NCI-H524 (cell line): ENCODE data around the gene GRID1.
"Not testable (repeated sequence)": the region's sequence is repeated elsewhere in the genome, so short reads cannot be mapped to it uniquely, and the experiment has no call there.

Source experiments
- DNase-seq, 2 experiments: peaks; one replicate each; lab custom pipeline; 2025; lab: John Stamatoyannopoulos, UW

Gene GRID1

DNA sequence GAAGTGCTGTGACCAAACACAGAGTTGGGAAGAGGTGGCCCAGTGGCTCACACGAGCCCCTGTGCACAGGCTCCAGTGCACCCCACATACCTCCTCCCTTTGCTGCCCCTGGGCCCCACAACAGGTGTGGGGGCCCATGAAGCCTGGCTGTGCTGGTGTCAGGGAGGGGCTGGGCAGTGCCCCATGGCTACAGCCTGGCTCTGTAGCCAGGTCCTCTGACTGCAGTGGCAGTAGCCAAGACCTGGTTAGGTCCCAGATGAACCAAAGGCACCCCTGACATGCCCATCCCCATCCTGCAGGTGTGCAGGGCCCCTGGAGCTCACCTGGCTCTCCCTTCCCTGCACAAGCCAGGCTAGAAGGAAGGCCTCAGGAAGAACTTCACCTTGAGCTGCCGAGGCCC is 176.3 kb downstream of the GRID1 start:
- DNase-seq, result no peak

DNA sequence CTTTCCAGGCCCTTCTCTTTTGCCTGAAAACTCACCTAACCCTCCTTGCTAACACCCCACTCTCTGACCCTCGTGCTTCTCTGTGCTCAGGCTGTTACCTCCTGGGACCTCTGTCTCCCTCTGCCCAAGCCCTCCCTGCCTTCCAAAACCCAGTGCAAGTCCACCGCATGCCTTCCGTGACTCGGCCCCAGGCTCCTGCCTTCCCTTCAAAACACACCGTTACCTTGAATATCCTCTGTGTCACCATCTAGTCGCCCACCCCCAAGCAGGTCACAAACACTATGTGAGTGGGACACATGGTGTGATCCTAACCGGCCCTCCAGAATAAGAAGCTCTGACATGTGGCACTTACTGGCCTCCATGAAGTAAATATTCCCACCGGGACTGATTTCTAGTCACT is 176.7 kb downstream of the GRID1 start:
- DNase-seq, result no peak

DNA sequence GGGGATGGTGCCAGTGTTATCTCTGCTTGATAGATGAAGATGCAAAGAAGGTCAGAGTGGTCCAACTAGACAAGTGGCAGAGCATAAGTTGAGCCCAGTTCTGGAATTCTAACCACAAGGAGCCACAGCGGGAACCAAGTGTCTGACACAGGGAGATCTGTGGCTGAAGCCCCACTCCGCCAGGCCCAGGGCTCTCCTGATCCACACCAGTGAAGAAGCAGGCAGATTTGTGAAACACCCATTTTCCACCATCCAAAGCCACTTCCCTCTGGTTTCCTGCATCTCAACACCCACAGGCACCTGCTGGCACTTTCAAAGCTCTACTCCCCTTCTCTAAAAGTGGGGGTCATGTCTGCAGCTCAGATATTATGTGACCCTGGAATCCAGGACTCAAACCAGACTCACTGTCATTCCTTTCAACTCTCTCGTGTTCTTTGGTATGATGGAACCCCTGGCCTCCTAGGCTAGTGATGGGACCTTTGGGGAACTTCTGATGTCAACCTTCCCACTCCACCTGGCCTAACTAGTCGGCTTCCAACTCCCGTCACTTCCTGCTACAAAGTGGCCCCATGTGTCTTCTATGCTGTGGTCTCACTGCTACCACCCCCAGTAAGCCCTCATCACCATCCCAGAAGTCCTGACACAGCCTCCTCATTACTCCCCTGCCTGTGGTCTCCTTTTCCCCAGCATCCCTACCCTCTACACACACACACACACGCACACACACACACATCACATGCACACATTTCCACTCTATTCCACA is 177.6 kb downstream of the GRID1 start:
- no peak for DNase-seq

DNA sequence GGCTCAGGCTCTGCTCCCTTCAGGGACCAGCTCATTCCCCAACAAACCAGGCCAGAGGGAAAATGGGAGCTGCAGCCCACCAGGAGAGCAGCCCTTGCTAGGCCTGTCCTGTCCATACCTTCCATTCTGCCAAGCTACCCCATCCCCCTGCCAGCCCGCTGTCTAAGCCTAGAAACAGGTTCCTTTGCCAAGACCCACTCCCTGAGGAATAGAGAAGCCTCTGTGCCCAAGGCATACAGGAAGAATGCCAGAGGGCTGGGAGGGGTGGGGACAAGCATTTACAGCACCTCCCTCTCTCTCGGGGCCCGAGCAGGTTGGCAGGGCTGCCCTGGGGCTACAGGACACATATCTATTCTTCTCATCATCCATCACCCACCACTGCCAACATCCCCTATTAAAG is 178.3 kb downstream of the GRID1 start:
- no peak for DNase-seq

DNA sequence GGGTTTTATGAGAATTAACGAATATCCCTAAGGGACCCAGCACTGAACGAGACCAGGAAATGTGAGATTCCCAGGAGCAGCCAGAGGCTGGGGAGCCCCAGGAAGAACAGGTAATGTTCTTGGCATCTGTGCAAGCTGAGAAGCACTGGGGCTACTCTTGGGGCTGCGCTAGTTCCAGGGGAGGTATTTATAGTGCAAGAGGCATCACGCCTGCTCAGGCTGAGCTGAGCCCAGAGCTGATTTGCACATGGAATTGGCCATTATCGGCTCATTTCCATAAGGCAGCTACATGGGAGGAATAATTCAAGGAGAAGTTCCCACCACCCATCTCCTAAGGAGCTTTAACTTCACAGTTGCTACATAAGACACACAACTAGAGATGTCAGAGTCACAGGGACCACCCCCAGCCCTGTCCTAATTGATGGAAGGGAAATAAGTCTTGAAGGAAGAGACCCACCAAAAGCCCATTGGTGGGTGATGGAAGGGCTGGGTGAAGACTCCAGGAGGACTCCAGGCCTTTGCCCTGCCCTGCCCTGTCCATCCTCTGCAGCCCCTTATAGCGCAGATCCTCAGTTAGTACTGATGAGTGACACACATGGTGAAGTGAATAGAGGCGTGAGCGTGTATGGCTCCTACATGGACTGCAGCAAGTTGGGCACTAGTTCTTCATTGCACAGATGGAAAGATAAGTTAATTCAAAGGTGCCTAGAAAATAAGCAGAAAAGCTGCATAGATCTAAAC is 178.9 kb downstream of the GRID1 start:
- DNase-seq, result no peak

DNA sequence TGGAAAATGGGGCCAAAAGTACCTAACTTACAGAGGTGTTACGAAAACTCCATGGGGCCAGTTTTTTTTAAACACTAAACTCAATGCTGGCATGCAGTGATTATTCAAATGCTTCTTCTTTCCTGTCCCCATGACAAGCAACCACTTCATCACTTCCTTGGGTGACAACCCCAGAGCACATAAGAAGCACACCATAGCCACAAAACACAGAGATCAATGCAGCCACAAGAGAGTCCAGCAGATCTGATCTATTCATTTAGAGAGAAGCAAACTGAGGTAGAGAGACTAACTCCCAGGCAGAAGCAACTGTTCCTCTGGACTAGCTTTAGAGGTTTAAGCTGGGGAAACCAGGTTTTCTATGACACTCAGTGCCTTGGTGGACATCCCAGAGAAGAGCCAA is 180.0 kb downstream of the GRID1 start:
- no peak for DNase-seq

DNA sequence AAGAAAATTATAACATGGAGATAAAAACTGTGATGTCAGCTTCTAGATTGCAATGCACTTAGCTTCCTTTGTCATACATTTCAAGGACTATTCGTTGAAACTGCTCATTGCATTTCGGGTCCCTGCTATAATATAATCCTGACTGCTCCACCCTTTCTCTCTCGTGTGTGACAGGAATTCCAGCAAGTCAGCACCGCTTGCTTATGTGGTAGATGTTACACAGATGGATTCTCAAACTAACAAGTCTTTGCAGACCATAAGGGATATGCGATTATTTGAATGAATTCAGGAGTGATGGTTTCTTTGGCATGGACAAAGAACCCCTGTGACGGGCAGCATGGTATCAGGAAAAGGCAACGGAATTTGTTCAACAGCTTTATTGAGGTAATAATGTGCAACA is 184.0 kb downstream of the GRID1 start:
- DNase-seq, result no peak

DNA sequence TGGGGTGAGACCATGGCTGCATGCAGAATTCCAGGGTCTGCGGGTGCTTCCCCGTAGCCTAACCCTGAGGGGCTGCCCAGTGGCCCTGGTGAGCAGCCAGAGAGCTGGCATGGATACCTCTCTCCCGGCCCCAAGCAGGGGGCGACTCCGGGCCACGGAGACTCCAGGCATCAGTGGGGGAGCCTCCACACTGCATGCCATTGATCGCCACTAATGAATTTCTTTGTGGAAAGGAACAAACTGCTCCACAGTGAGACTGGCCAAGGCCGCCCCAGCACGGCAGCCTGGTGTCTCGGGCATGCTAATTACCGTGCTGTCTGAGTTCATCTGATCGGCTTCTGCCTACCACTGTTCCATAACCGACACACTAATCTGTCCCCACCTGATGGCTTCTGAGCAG is 184.4 kb downstream of the GRID1 start:
- DNase-seq, result no peak

DNA sequence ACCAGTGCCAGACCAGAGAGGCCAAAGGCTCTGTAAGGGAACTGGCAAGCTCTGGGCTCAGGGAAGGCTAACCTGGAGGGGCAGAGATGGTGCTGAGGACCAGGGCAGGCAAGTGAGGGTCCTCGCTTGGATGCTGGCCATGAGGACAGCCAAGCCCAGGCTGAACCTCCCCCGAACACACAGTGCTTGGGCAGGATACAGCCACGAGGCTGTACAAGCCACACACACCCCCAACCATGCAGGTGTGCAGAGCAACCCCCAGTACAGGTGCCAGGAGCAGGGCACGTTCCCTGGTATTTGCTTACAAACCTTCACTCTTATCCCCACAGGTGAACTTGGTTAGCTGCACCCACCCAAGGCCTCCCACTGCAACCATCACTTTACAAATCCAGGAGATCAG is 185.7 kb downstream of the GRID1 start:
- no peak for DNase-seq

DNA sequence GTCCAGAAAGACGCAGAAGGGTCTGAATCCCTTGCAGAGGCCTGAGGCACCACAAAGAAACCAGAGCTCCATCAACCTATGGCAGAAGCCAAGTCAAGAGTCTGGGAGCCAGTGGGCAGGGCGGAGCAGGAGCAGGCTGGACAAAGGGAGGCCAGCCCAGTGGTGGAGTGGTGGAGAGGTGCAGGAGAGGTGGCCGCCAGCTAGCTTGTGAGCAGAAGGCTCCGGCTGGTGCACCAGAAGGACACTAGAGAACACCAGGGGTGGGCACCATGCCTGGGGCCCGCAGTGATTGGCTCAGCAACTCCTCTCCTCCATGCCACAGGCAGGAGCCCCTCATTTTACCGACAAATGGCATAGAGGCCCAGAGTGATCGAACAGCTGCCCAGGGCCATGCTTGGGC is 186.6 kb downstream of the GRID1 start:
- no peak for DNase-seq

DNA sequence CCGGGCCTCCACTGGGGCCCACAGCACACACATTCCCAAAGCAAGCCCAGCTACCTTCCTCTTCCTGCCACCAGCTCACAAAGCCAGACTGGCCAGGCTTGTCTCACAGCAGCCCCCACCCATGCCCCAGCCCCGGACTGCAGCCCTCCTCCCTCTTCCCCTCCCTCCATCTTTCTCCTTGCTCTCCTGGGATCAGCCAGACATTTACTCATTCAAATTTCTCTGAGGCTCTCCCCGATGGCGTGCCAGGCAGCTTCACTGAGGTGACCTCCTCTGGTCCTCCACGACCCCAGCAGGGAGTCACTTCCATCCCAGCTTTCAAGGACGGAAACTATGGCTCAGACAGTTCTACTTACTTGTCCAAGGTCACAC is 187.5 kb downstream of the GRID1 start:
- no peak for DNase-seq

DNA sequence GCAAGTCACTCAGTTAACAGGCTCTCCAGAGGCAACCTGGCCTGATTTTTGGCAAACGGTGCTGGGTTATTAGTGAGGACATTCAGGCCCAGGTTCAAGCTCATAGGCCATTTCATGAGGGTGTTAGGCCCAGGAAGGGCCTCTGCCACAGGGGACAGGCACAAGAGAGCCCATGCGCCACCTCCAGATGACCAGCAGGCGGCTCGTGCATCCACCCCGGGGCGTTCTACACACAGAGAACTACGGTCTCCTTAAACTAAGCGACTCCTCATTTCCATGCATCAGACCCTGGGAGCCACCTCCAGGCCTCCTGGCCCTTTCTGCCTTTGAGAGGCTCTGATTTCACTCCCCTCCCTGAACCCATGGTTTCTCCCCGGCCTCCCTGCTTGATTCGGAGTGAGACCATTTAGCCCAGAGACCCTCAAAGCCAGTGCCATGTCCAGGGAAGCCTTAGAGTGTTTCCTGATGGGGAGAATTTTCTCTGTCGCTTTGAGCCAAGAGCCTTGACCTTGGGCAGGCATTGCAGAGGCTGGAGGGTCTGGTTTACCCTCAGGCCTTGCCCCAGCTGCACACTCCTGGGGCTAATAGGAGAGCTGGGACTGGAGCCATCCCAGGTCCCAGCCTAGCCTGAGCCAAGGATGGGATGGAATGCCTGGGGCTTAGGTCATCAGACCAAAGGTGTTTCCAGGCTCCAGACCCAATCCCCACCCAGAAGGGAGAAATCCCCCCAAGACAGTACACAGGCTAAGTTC is 188.0 kb downstream of the GRID1 start:
- DNase-seq, result peak in 1 of 2 experiments; percentile 0

DNA sequence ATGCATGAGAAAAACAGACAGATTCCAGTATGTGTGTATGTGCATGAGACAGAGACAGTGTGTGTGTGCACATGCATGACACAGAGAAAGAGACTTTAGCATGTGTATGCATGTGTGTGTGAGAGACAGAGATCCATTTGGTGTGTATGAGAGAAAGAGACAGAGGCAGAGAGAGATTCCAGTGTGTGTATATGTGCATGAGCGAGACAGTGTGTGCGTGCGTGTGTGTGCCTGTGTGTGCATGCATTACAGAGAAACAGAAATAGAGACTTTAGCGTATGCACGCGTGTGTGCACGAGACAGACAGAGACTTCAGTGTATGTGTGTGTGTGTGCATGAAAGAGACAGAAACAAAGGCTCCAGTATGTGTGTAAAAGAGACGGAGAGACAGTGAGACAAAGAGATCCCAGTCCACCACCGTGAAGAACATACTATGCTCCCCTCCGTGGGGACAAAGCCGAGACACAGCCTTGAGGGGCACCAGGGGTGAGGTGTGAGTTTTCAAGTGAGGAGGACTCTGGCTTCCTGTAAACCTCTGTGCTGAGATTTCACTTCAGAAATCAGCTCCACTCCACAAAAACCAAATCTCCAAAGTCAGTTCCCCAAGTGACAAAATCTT is 188.9 kb downstream of the GRID1 start:
- no peak for DNase-seq

DNA sequence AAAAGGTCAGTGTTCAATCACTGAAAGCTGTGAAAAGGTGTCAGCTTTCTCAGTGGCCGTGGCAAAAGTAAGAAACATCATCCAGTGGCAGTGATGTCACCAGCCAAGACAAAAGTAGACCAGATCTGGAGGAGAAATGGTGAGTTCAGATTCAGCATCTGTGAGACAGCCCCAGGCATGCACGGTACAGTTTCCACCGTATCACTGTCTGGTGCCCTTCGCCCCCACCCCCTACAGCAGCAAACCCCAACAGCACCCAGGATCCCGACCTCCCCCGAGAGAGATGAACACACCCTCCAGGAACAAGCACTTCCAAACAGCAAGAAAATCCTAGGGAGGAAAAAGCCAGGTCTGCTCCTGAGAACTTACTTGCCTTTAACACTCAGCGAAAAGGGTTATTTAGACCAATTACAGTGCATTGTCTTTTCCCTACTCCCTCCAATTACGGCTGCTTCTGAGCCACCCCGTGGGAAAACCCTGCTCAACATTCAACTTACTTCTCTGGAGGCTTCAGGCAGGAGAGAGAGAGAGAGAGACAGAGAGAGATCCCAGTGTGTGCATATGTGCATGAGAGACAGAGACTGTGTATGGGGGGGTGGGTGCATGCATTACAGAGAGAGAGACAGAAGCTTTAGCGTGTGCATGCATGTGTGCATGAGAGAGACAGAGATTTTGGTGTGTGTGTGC is 189.6 kb downstream of the GRID1 start:
- DNase-seq, result no peak

DNA sequence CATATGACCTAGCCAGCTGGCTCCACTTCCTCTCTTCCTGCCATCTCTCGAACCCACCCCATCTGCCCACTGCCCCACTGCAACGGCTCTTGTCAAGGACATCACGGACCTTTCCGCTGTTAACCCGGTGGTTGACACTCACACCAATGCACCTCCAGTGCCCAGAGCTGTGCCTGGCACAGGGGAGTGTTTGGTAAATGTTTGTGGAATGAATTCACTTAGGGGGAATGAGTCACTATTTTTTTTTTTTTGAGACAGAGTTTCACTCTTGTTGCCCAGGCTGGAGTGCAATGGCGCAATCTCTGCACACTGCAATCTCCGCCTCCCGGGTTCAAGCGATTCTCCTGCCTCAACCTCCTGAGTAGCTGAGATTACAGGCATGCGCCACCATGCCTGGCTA is 191.1 kb downstream of the GRID1 start:
- DNase-seq, result not testable (repeated sequence)

DNA sequence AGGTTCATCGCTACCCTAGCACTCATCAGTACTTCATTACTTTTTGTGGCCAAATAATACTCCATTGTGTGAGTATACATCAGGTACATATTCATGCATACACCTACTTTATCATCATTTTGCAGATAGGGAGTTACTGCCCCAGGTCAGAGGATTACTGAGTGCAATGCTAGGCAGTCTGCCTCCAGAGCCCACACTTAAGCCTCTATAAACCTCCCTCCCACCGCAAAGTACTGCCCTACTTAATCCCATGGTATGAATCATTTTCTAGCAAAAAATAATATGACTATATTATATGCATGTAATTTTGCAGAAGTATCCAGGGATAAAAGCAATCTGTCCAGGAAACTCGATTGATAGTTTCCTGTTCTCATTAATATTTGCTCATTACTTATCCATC is 194.3 kb downstream of the GRID1 start:
- DNase-seq, result peak in 1 of 2 experiments; percentile 58

DNA sequence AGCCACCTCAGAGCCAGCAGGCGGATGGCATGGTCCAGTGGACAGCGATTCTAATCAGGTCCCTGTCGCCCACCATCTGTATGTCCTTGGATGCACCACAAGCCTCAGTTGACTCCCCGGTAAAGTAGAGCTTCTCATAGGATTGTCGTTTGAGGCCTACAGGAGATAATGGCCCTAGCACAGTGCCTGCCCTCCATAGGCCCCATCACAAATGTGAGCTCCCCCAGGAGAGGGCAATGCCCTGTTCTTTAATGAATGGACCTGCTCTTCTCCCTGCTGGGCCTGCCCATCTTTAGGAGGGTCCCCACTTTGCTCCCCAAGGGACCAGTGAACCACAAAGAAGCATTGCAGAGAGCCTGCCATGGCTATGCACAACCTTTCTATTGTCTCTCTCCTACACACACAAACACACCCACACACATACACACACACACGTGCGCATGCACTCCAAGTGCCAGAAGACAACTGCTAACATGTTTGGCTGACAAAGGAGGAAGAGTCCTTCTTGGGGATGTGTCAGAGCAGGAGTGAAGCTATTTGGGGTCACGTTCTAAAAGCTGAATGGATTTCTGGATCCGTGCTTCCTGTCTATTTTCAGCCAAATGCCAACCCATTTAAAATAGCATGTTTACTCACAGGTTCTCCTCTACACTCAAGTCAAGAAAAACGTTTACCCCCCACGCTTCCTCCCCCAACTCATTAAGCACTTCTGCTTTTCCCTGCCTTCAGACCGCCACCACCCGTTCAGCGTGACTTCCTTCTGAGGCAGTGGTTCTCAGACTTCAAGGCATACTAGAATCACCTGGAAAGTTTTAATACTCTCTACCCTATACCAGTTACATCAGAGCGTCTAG is 196.1 kb downstream of the GRID1 start:
- no peak for DNase-seq

DNA sequence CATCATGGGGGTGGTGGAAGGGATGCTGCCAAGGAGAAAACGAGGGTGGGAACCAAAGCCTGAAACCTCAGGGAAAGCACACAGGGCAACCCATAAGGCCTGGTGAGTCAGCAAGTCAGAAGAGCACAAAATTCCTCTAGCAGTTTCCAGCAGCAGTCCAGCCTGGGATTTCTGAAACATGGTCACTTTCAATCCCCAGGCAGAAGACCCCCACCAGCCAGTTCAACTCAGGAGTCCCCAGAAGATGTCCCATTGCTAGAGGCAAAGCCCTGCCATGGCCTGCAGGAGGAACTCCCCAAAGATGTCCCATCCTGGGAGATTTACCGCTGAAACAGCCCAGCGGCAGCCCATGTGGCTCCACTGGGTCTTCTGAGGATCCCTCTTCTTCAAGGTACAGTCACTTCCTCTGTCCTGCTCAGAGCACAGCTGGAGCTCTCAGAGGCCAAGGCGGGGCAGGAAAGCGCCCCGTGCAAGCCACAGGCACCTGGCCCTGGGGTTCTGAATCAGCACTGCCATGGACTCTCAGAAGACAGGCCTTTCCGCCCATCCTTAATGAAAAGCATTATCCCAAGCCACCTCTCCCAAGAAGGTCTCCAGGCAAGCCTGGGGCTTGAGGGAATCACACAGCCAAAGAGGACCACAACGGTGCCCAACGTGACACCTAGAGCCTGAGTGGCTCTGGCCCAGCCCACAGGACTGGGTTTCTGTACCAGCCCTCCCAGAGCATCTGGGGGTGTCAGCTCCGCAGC is 196.9 kb downstream of the GRID1 start:
- no peak for DNase-seq

DNA sequence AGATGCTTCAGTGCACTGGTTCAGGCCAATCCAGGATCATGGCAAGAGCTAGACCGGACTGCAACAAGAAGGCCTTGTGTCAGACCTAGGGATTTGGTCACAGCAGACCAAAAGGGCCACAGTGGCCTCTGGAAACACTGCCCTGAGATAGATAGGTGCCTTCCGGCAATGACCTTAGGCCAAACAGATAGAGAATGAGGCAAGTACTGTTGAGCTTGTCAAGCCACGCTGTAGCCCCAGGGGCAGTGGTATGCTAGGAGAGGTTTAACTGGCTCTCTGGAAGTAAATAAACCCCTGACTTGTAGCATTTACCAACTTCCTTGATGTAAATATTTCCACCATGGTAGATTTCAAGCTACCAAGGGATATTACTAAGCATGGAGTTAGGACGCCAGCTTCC is 197.5 kb downstream of the GRID1 start:
- DNase-seq, result no peak

DNA sequence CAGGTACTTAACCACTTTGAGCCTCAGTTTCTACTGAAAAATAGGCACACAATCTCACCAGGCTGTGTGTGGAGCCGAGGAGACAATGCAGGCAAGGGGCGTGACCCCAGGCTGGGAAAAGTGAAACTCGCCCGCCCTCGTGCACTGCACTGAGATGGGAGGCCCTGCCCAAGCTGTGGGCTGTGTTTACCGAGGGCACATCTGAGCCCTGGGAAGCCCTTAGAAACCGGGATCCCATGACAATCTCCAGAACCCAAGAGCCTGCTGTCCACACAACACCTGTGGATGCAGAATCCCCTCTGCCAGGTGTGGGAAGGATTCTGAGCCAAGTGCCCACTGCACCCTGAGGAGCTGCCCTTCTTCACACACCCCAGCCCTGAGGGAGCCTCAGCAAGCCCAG is 198.3 kb downstream of the GRID1 start:
- DNase-seq, result no peak
